Mesendoderm (in vitro differentiated cells): Measurements from ENCODE around the gene PSMD2.

ENCODE experiments used
- DNase-seq: peaks from one replicate; pipeline ENCODE4 v3.0.0; 2013
- H2AK5ac ChIP-seq: 2 replicates; pipeline ENCODE4 v1.6.1; 2013; ENCODE audit warnings: low read length, inconsistent platforms
- H2BK120ac ChIP-seq: 2 replicates; pipeline ENCODE4 v1.6.1; 2013; ENCODE audit warnings: low read depth, mild to moderate bottlenecking, low read length, moderate library complexity, mixed read lengths
- H2BK15ac ChIP-seq: replicated peaks from 2 replicates; pipeline ENCODE4 v1.6.1; 2013; ENCODE audit warnings: low read depth, mild to moderate bottlenecking, moderate library complexity
- H2BK5ac ChIP-seq: 2 replicates; pipeline ENCODE4 v1.6.1; 2013; ENCODE audit warnings: low read length, inconsistent platforms
- H3K18ac ChIP-seq: 2 replicates; pipeline ENCODE4 v1.6.1; 2013; ENCODE audit warnings: mild to moderate bottlenecking, low read length, mixed read lengths
- H3K23ac ChIP-seq: one replicate; pipeline ENCODE4 v1.6.1; 2013; ENCODE audit warnings: low read length
- H3K27ac ChIP-seq: 2 replicates; pipeline ENCODE4 v1.5.1; 2013; ENCODE audit warnings: low read depth, mild to moderate bottlenecking, inconsistent platforms, low read length, moderate library complexity
- H3K27me3 ChIP-seq: 2 replicates; pipeline ENCODE4 v1.6.1; 2013; ENCODE audit warnings: low read length, control low read depth, mild to moderate bottlenecking, inconsistent platforms; ENCODE audit not compliant: insufficient read depth, poor library complexity
- H3K36me3 ChIP-seq: 2 replicates; pipeline ENCODE4 v1.6.1; 2013; ENCODE audit warnings: low read length, inconsistent platforms; ENCODE audit not compliant: control insufficient read depth, insufficient read depth
- H3K4ac ChIP-seq: one replicate; pipeline ENCODE4 v1.6.1; 2013; ENCODE audit warnings: low read depth, mild to moderate bottlenecking, low read length, moderate library complexity
- H3K4me1 ChIP-seq: 2 replicates; pipeline ENCODE4 v1.6.1; 2013; ENCODE audit warnings: low read depth, low read length, inconsistent platforms; ENCODE audit not compliant: control insufficient read depth
- H3K4me2 ChIP-seq: 2 replicates; pipeline ENCODE4 v1.6.1; 2013; ENCODE audit warnings: low read length
- H3K4me3 ChIP-seq: 2 replicates; pipeline ENCODE4 v1.5.1; 2013; ENCODE audit warnings: mild to moderate bottlenecking, low read length
- H3K56ac ChIP-seq: one replicate; pipeline ENCODE4 v1.6.1; 2013; ENCODE audit warnings: low read length
- H3K79me1 ChIP-seq: 2 replicates; pipeline ENCODE4 v1.6.1; 2013; ENCODE audit warnings: low read length, inconsistent platforms
- H3K79me2 ChIP-seq: 2 replicates; pipeline ENCODE4 v1.6.1; 2013; ENCODE audit warnings: mild to moderate bottlenecking, low read length; ENCODE audit not compliant: control insufficient read depth, insufficient read depth
- H3K9ac ChIP-seq: 2 replicates; pipeline ENCODE4 v1.6.1; 2013; ENCODE audit warnings: low read length, inconsistent platforms
- H4K5ac ChIP-seq: one replicate; pipeline ENCODE4 v1.6.1; 2013; ENCODE audit warnings: low read length
- H4K8ac ChIP-seq: one replicate; pipeline ENCODE4 v1.6.1; 2013; ENCODE audit warnings: low read depth, mild to moderate bottlenecking, control low read depth, low read length, moderate library complexity
- WGBS: extraction: QIAGEN DNeasy Blood & Tissue Kit; methylation state at CpG from one replicate; pipeline ENCODE4 v1.1.7; 2013; ENCODE audit warnings: low lambda C conversion rate, missing lambda C conversion rate; ENCODE audit not compliant: insufficient coverage; ENCODE audit errors: extremely low coverage; 5-methylcytosine and 5-hydroxymethylcytosine counted together

PSMD2 gene

DNA sequence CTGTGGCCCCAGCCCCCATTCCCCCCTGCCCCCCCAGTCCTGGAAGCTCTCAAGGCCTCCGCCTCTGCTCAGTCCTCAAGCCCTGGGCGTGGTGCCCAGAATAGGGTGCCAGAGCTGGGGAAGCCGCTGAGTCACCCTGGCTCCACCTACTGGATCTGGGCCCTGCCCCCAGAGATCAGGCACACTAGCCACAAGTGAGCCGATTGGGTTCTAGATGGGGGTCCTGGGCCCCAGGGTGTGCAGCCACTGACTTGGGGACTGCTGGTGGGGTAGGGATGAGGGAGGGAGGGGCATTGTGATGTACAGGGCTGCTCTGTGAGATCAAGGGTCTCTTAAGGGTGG lies 21.0 kb downstream of the PSMD2 start:
- no CpG with 5 or more reads among the region's 4 CpGs for WGBS
- Histone ChIP-seq H3K27ac (no peak overlapping the region), H2AK5ac (no peak overlapping the region), H3K23ac (no peak overlapping the region), H3K56ac (no peak overlapping the region), H3K4me1 (peaks cover 4% of the 10 kb centered on the region), H2BK5ac (no peak overlapping the region), H3K4ac (no peak overlapping the region), H2BK120ac (no peak overlapping the region), H3K79me1 (peaks cover 17% of the 10 kb centered on the region), H3K18ac (no peak overlapping the region), H3K4me3 (no peak overlapping the region), H4K5ac (no peak overlapping the region), H4K8ac (no peak overlapping the region), H3K36me3 (peaks cover 36% of the 10 kb centered on the region), H3K27me3 (no peaks in the 10 kb centered on the region), H3K4me2 (no peak overlapping the region), H2BK15ac (no peak overlapping the region), H3K9ac (no peak overlapping the region), H3K79me2 (peaks cover 64% of the 10 kb centered on the region)
- no peak for DNase-seq

DNA sequence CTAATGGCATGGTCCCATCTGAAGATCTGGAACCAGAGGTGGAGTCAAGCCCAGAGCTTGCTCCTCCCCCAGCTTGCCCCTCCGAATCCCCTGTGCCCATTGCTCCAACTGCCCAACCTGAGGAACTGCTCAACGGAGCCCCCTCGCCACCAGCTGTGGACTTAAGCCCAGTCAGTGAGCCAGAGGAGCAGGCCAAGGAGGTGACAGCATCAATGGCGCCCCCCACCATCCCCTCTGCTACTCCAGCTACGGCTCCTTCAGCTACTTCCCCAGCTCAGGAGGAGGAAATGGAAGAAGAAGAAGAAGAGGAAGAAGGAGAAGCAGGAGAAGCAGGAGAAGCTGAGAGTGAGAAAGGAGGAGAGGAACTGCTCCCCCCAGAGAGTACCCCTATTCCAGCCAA lies 22.6 kb downstream of the PSMD2 start:
- DNase-seq, result no peak
- Histone ChIP-seq H3K18ac (no peak overlapping the region), H3K56ac (no peak overlapping the region), H3K9ac (no peak overlapping the region), H3K36me3 (peaks cover 42% of the 10 kb centered on the region), H3K4me3 (no peak overlapping the region), H3K4me2 (no peak overlapping the region), H2BK5ac (no peak overlapping the region), H2AK5ac (no peak overlapping the region), H3K4me1 (peaks cover 2% of the 10 kb centered on the region), H4K8ac (no peak overlapping the region), H3K23ac (no peak overlapping the region), H3K27ac (no peak overlapping the region), H2BK15ac (no peak overlapping the region), H3K79me2 (peaks cover 48% of the 10 kb centered on the region), H3K79me1 (peaks cover 24% of the 10 kb centered on the region), H2BK120ac (no peak overlapping the region), H3K4ac (no peak overlapping the region), H3K27me3 (no peaks in the 10 kb centered on the region), H4K5ac (no peak overlapping the region)
- WGBS, result no CpG with 5 or more reads among the region's 5 CpGs

DNA sequence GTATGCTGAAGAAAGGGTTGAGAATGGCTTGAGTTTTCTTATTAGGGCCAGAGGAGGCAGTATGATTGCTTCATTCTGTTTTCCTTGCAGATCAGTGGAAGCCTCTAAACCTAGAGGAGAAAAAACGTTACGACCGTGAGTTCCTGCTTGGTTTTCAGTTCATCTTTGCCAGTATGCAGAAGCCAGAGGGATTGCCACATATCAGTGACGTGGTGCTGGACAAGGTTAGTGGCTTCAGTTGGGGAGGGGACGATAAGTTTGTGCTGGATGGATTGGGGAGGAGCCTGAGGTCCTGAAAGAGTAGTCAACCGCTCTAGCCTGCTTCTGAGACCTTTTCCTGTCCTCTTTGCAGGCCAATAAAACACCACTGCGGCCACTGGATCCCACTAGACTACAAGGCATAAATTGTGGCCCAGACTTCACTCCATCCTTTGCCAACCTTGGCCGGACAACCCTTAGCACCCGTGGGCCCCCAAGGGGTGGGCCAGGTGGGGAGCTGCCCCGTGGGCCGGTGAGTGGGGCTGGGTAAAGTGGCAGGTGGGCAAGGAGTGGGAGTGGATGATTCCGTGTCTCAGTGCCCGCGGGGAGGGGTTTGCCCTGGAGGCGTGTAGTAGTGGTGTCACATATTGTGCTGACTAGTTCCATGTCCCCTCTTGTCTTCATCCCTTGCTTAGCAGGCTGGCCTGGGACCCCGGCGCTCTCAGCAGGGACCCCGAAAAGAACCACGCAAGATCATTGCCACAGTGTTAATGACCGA lies 23.9 kb downstream of the PSMD2 start:
- H2BK15ac ChIP-seq, result no peak overlapping the region
- WGBS, result no CpG with 5 or more reads among the region's 20 CpGs

GRCh38 chr3:184323696-184324095 lies 24.7 kb downstream of the PSMD2 start:
- H2BK5ac ChIP-seq, result no peak overlapping the region
- no peak overlapping the region for H3K4ac ChIP-seq
- DNase-seq, result no peak
- peaks cover 27% of the 10 kb centered on the region for H3K79me1 ChIP-seq
- no peak overlapping the region for H4K5ac ChIP-seq
- WGBS, result no CpG with 5 or more reads among the region's 8 CpGs
- H3K4me1 ChIP-seq, result no peaks in the 10 kb centered on the region
- no peak overlapping the region for H2BK15ac ChIP-seq
- H3K18ac ChIP-seq, result no peak overlapping the region
- no peak overlapping the region for H3K27ac ChIP-seq
- H3K4me3 ChIP-seq, result no peak overlapping the region
- H3K4me2 ChIP-seq, result no peak overlapping the region
- no peak overlapping the region for H3K9ac ChIP-seq
- no peak overlapping the region for H2AK5ac ChIP-seq
- H3K23ac ChIP-seq, result no peak overlapping the region
- H3K79me2 ChIP-seq, result peaks cover 28% of the 10 kb centered on the region
- H3K36me3 ChIP-seq, result peaks cover 52% of the 10 kb centered on the region
- H3K56ac ChIP-seq, result no peak overlapping the region
- H4K8ac ChIP-seq, result no peak overlapping the region
- no peaks in the 10 kb centered on the region for H3K27me3 ChIP-seq
- no peak overlapping the region for H2BK120ac ChIP-seq

More for the DNA sequence above, 23.9 kb downstream of the PSMD2 start:
- H3K23ac ChIP-seq, result no peak overlapping the region
- no peak for DNase-seq
- H2AK5ac ChIP-seq, result no peak overlapping the region
- H3K79me1 ChIP-seq, result peaks cover 24% of the 10 kb centered on the region
- no peak overlapping the region for H3K4me2 ChIP-seq
- H3K18ac ChIP-seq, result no peak overlapping the region
- H3K27ac ChIP-seq, result no peak overlapping the region
- no peaks in the 10 kb centered on the region for H3K27me3 ChIP-seq
- no peak overlapping the region for H3K4me3 ChIP-seq
- no peaks in the 10 kb centered on the region for H3K4me1 ChIP-seq
- peaks cover 48% of the 10 kb centered on the region for H3K36me3 ChIP-seq
- no peak overlapping the region for H4K8ac ChIP-seq
- no peak overlapping the region for H4K5ac ChIP-seq
- no peak overlapping the region for H2BK120ac ChIP-seq
- no peak overlapping the region for H3K56ac ChIP-seq
- no peak overlapping the region for H2BK5ac ChIP-seq
- no peak overlapping the region for H3K9ac ChIP-seq
- peaks cover 35% of the 10 kb centered on the region for H3K79me2 ChIP-seq
- H3K4ac ChIP-seq, result no peak overlapping the region

DNA sequence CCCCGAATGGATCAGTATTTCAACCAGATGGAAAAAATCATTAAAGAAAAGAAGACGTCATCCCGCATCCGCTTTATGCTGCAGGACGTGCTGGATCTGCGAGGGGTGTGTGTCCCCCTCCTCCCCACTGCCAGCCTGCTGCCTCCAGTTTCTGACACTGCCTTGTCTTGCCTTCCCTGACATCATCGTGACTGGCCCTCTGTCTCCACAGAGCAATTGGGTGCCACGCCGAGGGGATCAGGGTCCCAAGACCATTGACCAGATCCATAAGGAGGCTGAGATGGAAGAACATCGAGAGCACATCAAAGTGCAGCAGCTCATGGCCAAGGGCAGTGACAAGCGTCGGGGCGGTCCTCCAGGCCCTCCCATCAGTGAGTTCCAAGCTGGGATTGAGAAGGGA lies 26.2 kb downstream of the PSMD2 start:
- Histone ChIP-seq H2BK120ac (no peak overlapping the region), H2BK15ac (no peak overlapping the region), H3K4me2 (no peak overlapping the region), H3K27me3 (no peaks in the 10 kb centered on the region), H3K4me1 (no peaks in the 10 kb centered on the region), H3K4ac (no peak overlapping the region), H4K5ac (no peak overlapping the region), H3K79me1 (peaks cover 21% of the 10 kb centered on the region), H3K18ac (no peak overlapping the region), H2BK5ac (no peak overlapping the region), H3K9ac (no peak overlapping the region), H3K36me3 (peaks cover 54% of the 10 kb centered on the region), H3K79me2 (peaks cover 15% of the 10 kb centered on the region), H4K8ac (no peak overlapping the region), H3K4me3 (no peak overlapping the region), H3K27ac (no peak overlapping the region), H2AK5ac (no peak overlapping the region), H3K23ac (no peak overlapping the region), H3K56ac (no peak overlapping the region)
- no peak for DNase-seq
- no CpG with 5 or more reads among the region's 13 CpGs for WGBS
